DND-41 (cell line): Measurements from ENCODE around the gene BIRC6.

Experiments
- ATAC-seq: fragments of 200-7000 bp; cut with Tn5 transposase; 3 replicates; pipeline ENCODE4 v1.9.1; 2021; ENCODE audit warnings: low read depth; ENCODE audit not compliant: insufficient read depth
- DNase-seq: peaks from one replicate; pipeline ENCODE4 v3.0.0-alpha.2; 2020
- H2AFZ ChIP-seq: 2 replicates; pipeline ENCODE4 v1.6.0; 2012; ENCODE audit warnings: low read depth, low read length
- H3K27ac ChIP-seq: 2 replicates; pipeline ENCODE4 v1.5.1; 2012; ENCODE audit warnings: low read length, inconsistent platforms
- H3K27me3 ChIP-seq: fragments of 200-600 bp; sonication (generic); 2 replicates; pipeline ENCODE4 v1.6.0; 2012; ENCODE audit warnings: low read length, mild to moderate bottlenecking, inconsistent platforms; ENCODE audit not compliant: insufficient read depth, poor library complexity
- H3K36me3 ChIP-seq: 2 replicates; pipeline ENCODE4 v1.5.1; 2012; ENCODE audit warnings: low read length, inconsistent platforms; ENCODE audit not compliant: insufficient read depth
- H3K4me1 ChIP-seq: 2 replicates; pipeline ENCODE4 v1.5.1; 2012; ENCODE audit warnings: mild to moderate bottlenecking, low read length; ENCODE audit not compliant: insufficient read depth
- H3K4me2 ChIP-seq: 2 replicates; pipeline ENCODE4 v1.6.0; 2012; ENCODE audit warnings: mild to moderate bottlenecking, moderate library complexity, low read length, inconsistent platforms; ENCODE audit not compliant: insufficient read depth
- H3K4me3 ChIP-seq, 2 experiments: fragments of 200-600 bp in 1 of 2; shearing (Covaris generic) in 1 of 2; 2 replicates each; pipeline ENCODE4 v1.5.1; 2012 to 2016; ENCODE audit warnings: inconsistent platforms in 2 of 2, low read length in 2 of 2, mild to moderate bottlenecking in 2 of 2, low read depth in 1 of 2, moderate library complexity in 1 of 2
- H3K79me2 ChIP-seq: 2 replicates; pipeline ENCODE4 v1.6.0; 2012; ENCODE audit warnings: low read length, inconsistent platforms; ENCODE audit not compliant: insufficient read depth
- H3K9ac ChIP-seq: 2 replicates; pipeline ENCODE4 v1.6.0; 2012; ENCODE audit warnings: low read depth, mild to moderate bottlenecking, inconsistent platforms, low read length, moderate library complexity
- H3K9me3 ChIP-seq: 2 replicates; pipeline ENCODE4 v1.5.1; 2012; ENCODE audit warnings: low read length, moderate library complexity, mild to moderate bottlenecking, inconsistent platforms; ENCODE audit not compliant: insufficient read depth, severe bottlenecking
- H4K20me1 ChIP-seq: 2 replicates; pipeline ENCODE4 v1.6.0; 2012; ENCODE audit warnings: low read length; ENCODE audit not compliant: insufficient read depth
- CTCF ChIP-seq: IDR thresholded peaks from 2 replicates; pipeline ENCODE4 v1.5.1; 2012; ENCODE audit warnings: borderline replicate concordance, low read length, moderate library complexity, mild to moderate bottlenecking; ENCODE audit not compliant: poor library complexity, severe bottlenecking; ENCODE audit errors: extremely low read depth
- EZH2 ChIP-seq: IDR thresholded peaks from 3 replicates; pipeline ENCODE4 v1.6.1; 2012; ENCODE audit warnings: borderline replicate concordance, low read depth, mild to moderate bottlenecking, moderate library complexity, low read length, inconsistent platforms; ENCODE audit not compliant: severe bottlenecking

The BIRC6 gene

GRCh38 chr2:32478889-32479620, 122.2 kb downstream of the BIRC6 start:
- Histone ChIP-seq H4K20me1 (no peaks in the 10 kb centered on the region), H3K79me2 (0 out of 2 replicates have a peak, but pooled peaks cover 3% of the 10 kb centered on the region), H3K27me3 (no peaks in the 10 kb centered on the region), H3K4me3 (no peak overlapping the region), H2AFZ (no peak overlapping the region), H3K4me1 (no peaks in the 10 kb centered on the region), H3K36me3 (peaks cover 87% of the 10 kb centered on the region), H3K9me3 (no peaks in the 10 kb centered on the region), H3K4me2 (no peak overlapping the region), H3K27ac (no peak overlapping the region), H3K9ac (no peak overlapping the region)
- no peak for TF ChIP-seq EZH2
- TF ChIP-seq CTCF = no peak
- DNase-seq (no peak), ATAC-seq (no peak)

- Histone ChIP-seq H4K20me1 (no peaks in the 10 kb centered on the region), H3K79me2 (0 out of 2 replicates have a peak, but pooled peaks cover 3% of the 10 kb centered on the region), H3K4me3 (no peak overlapping the region), H2AFZ (no peak overlapping the region), H3K27ac (no peak overlapping the region), H3K4me2 (no peak overlapping the region), H3K9ac (no peak overlapping the region), H3K36me3 (peaks cover 85% of the 10 kb centered on the region), H3K27me3 (no peaks in the 10 kb centered on the region), H3K9me3 (no peaks in the 10 kb centered on the region), H3K4me1 (no peaks in the 10 kb centered on the region)
- TF ChIP-seq CTCF = no peak
- DNase-seq = no peak
- no peak for ATAC-seq
Measured at GRCh38 chr2:32479993-32480392, 123.2 kb downstream of the BIRC6 start.

- Histone ChIP-seq H3K4me2 (no peak overlapping the region), H3K27ac (no peak overlapping the region), H3K9me3 (no peaks in the 10 kb centered on the region), H3K9ac (no peak overlapping the region), H3K79me2 (0 out of 2 replicates have a peak, but pooled peaks cover 3% of the 10 kb centered on the region), H3K4me1 (no peaks in the 10 kb centered on the region), H2AFZ (no peak overlapping the region), H3K4me3 (no peak overlapping the region), H3K36me3 (peaks cover 86% of the 10 kb centered on the region), H3K27me3 (no peaks in the 10 kb centered on the region), H4K20me1 (no peaks in the 10 kb centered on the region)
- ATAC-seq (no peak), DNase-seq (no peak)
- no peak for TF ChIP-seq EZH2
Measured at GRCh38 chr2:32482471-32482870, 125.6 kb downstream of the BIRC6 start.

- Histone ChIP-seq H3K79me2 (no peaks in the 10 kb centered on the region), H3K27me3 (no peaks in the 10 kb centered on the region)
- DNase-seq = no peak
Measured at GRCh38 chr2:32484937-32485336, 128.1 kb downstream of the BIRC6 start.

More at GRCh38 chr2:32484937-32485336, 128.1 kb downstream of the BIRC6 start:
- TF ChIP-seq CTCF (no peak), EZH2 (no peak)
- peaks cover 83% of the 10 kb centered on the region for H3K36me3 ChIP-seq
- no peak overlapping the region for H2AFZ ChIP-seq
- no peak overlapping the region for H3K4me2 ChIP-seq
- no peaks in the 10 kb centered on the region for H4K20me1 ChIP-seq
- H3K4me3 ChIP-seq = no peak overlapping the region
- no peak overlapping the region for H3K27ac ChIP-seq
- no peak overlapping the region for H3K9ac ChIP-seq
- no peaks in the 10 kb centered on the region for H3K4me1 ChIP-seq
- no peak for ATAC-seq
- no peaks in the 10 kb centered on the region for H3K9me3 ChIP-seq
